Neural cell (in vitro differentiated cells): ENCODE data around the gene VPS35L.

Experiments
- EZH2 ChIP-seq: fragments of 200-600, 300-800 bp; shearing (Covaris generic), sonication (generic); IDR thresholded peaks from 2 replicates; pipeline ENCODE4 v1.6.1; 2014; ENCODE audit warnings: antibody characterized with exemption, low read length, borderline replicate concordance, mild to moderate bottlenecking; ENCODE audit not compliant: insufficient read depth, poor library complexity, severe bottlenecking
- TF ChIP-seq, protein P1 (sequence below): fragments of 450-650 bp; IDR thresholded peaks from 2 replicates; pipeline ENCODE4 v1.5.1; 2014; ENCODE audit warnings: antibody characterized with exemption, mild to moderate bottlenecking, moderate library complexity; ENCODE audit not compliant: poor library complexity, severe bottlenecking

DNA sequence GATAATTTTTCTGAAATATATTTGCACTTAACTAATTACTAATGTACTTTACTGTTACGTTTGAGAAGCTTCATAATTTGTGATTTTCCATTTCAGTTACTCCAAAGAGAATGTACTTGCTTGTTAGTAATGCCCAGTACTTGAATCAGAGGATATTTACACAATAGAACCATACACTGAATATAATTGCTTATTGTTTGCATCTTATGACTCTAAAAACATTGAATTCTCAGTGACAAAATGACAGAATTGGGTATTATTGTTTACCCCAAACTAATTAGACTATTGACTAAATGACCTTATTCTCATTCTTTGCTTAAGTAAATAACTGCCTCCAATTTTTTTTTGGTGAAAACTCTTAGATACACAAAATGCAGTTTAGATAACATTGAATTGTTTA lies 22.9 kb upstream of the VPS35L start:
- TF ChIP-seq EZH2: no peak
- TF ChIP-seq, protein P1, sequence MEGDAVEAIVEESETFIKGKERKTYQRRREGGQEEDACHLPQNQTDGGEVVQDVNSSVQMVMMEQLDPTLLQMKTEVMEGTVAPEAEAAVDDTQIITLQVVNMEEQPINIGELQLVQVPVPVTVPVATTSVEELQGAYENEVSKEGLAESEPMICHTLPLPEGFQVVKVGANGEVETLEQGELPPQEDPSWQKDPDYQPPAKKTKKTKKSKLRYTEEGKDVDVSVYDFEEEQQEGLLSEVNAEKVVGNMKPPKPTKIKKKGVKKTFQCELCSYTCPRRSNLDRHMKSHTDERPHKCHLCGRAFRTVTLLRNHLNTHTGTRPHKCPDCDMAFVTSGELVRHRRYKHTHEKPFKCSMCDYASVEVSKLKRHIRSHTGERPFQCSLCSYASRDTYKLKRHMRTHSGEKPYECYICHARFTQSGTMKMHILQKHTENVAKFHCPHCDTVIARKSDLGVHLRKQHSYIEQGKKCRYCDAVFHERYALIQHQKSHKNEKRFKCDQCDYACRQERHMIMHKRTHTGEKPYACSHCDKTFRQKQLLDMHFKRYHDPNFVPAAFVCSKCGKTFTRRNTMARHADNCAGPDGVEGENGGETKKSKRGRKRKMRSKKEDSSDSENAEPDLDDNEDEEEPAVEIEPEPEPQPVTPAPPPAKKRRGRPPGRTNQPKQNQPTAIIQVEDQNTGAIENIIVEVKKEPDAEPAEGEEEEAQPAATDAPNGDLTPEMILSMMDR: no peak
